ENCODE data around the gene GAP43. TPM values are rescaled to one million over a fixed set of nuclear protein-coding genes. Genes with fewer than 3 reads are reported as not detected.

GAP43 gene
- total RNA-seq, 2 donors from 2014 or later, result 0.54 to 1.8 TPM

- no peak for TF ChIP-seq CTCF (IDR thresholded peaks at IDR 0.05)
- H3K27me3 ChIP-seq, result no peaks in the 10 kb centered on the region
- H3K4me3 ChIP-seq, result no peak overlapping the region
- DNase-seq, result no peak
- no peaks in the 10 kb centered on the region for H3K4me1 ChIP-seq
- intact Hi-C loops (cut with DNase I), result no loop called here
- H3K9me3 ChIP-seq, result no peaks in the 10 kb centered on the region
- no peak overlapping the region for H3K27ac ChIP-seq
- no peaks in the 10 kb centered on the region for H3K36me3 ChIP-seq
- H3K9ac ChIP-seq (ENCODE audit: low read depth in 2 of 2, low read length in 2 of 2), result no peak overlapping the region
Observed at GRCh38 chr3:115708540-115708939, 85.2 kb downstream of the GAP43 start.

GRCh38 chr3:115709093-115709492, 85.8 kb downstream of the GAP43 start:
- no peak overlapping the region for H3K27ac ChIP-seq
- no peaks in the 10 kb centered on the region for H3K36me3 ChIP-seq
- no peaks in the 10 kb centered on the region for H3K4me1 ChIP-seq
- DNase-seq, result no peak
- no peaks in the 10 kb centered on the region for H3K9me3 ChIP-seq
- no peak overlapping the region for H3K9ac ChIP-seq (ENCODE audit: low read depth in 2 of 2, low read length in 2 of 2)
- no peak overlapping the region for H3K4me3 ChIP-seq
- no peaks in the 10 kb centered on the region for H3K27me3 ChIP-seq
- no peak for TF ChIP-seq CTCF (IDR thresholded peaks at IDR 0.05)
- intact Hi-C loops (cut with DNase I), result no loop called here

GRCh38 chr3:115709931-115710330, 86.6 kb downstream of the GAP43 start:
- Histone ChIP-seq H3K27ac (no peak overlapping the region), H3K36me3 (no peaks in the 10 kb centered on the region), H3K4me3 (no peak overlapping the region), H3K9me3 (no peaks in the 10 kb centered on the region), H3K9ac (ENCODE audit: low read depth in 2 of 2, low read length in 2 of 2) (no peak overlapping the region), H3K4me1 (no peaks in the 10 kb centered on the region), H3K27me3 (no peaks in the 10 kb centered on the region)
- DNase-seq, result no peak
- TF ChIP-seq CTCF (IDR thresholded peaks at IDR 0.05), result no peak
- intact Hi-C loops (cut with DNase I), result no loop called here

- Histone ChIP-seq H3K4me1 (no peaks in the 10 kb centered on the region), H3K27ac (no peak overlapping the region), H3K9ac (ENCODE audit: low read depth in 2 of 2, low read length in 2 of 2) (no peak overlapping the region), H3K4me3 (no peak overlapping the region), H3K36me3 (no peaks in the 10 kb centered on the region), H3K27me3 (no peaks in the 10 kb centered on the region), H3K9me3 (no peaks in the 10 kb centered on the region)
- intact Hi-C loops (cut with DNase I), result no loop called here
- DNase-seq, result no peak
- TF ChIP-seq CTCF (IDR thresholded peaks at IDR 0.05), result no peak
Observed at GRCh38 chr3:115710799-115711198, 87.5 kb downstream of the GAP43 start.

- H3K27me3 ChIP-seq, result no peaks in the 10 kb centered on the region
- no peak overlapping the region for H3K9ac ChIP-seq (ENCODE audit: low read depth in 2 of 2, low read length in 2 of 2)
- H3K27ac ChIP-seq, result no peak overlapping the region
- DNase-seq, result no peak
- no peak for TF ChIP-seq CTCF (IDR thresholded peaks at IDR 0.05)
- intact Hi-C loops (cut with DNase I), result no loop called here
- H3K4me1 ChIP-seq, result no peaks in the 10 kb centered on the region
- H3K9me3 ChIP-seq, result no peaks in the 10 kb centered on the region
- no peak overlapping the region for H3K4me3 ChIP-seq
- H3K36me3 ChIP-seq, result no peaks in the 10 kb centered on the region
Observed at GRCh38 chr3:115712871-115713270, 89.6 kb downstream of the GAP43 start.

- H3K9ac ChIP-seq (ENCODE audit: low read depth in 2 of 2, low read length in 2 of 2), result no peak overlapping the region
- no peak overlapping the region for H3K4me3 ChIP-seq
- intact Hi-C loops (cut with DNase I), result no loop called here
- H3K9me3 ChIP-seq, result no peaks in the 10 kb centered on the region
- no peaks in the 10 kb centered on the region for H3K27me3 ChIP-seq
- no peak for DNase-seq
- H3K36me3 ChIP-seq, result no peaks in the 10 kb centered on the region
- H3K27ac ChIP-seq, result no peak overlapping the region
- TF ChIP-seq CTCF (IDR thresholded peaks at IDR 0.05), result no peak
- H3K4me1 ChIP-seq, result no peaks in the 10 kb centered on the region
Observed at GRCh38 chr3:115713284-115713683, 90.0 kb downstream of the GAP43 start.

All from colonic mucosa (tissue), 4 donors.